OCI-LY1 (cell line): ENCODE measurements around the gene TP73.

Source experiments
- CTCF ChIP-seq: fragments of 200-600 bp; sonication (generic), shearing (Covaris generic); IDR thresholded peaks from 2 replicates; pipeline ENCODE4 v1.5.1; 2017; ENCODE audit warnings: mild to moderate bottlenecking, antibody characterized with exemption, low read length, moderate library complexity, mixed read lengths
- EZH2 ChIP-seq: fragments of 200-600 bp; sonication (generic), shearing (Covaris generic); IDR thresholded peaks from 2 replicates; pipeline ENCODE4 v1.8.0; 2017; ENCODE audit warnings: borderline replicate concordance, mixed run types, mild to moderate bottlenecking, antibody characterized with exemption, low read length, moderate library complexity, mixed read lengths

- no peak for TF ChIP-seq CTCF
- no peak for TF ChIP-seq EZH2
These were observed 31.7 kb downstream of the TP73 start for GRCh38 chr1:3683992-3684391.
